ENCODE measurements around the gene RPL41.

Gene RPL41

GRCh38 chr12:56151672-56152131 lies 35.3 kb downstream of the RPL41 start:
- peak overlapping the region; percentile 71 for H3K4me2 ChIP-seq (ENCODE audit: low read length)
- no peak overlapping the region for H2AK5ac ChIP-seq (ENCODE audit: low read length)
- H3K27me3 ChIP-seq (ENCODE audit: insufficient read depth, low read length, poor library complexity) = no peaks in the 10 kb centered on the region
- H3K36me3 ChIP-seq (ENCODE audit: control insufficient read depth, insufficient read depth, low read length) = no peaks in the 10 kb centered on the region
- H2BK5ac ChIP-seq (ENCODE audit: low read length) = no peak overlapping the region
- peak overlapping the region; percentile 52 for H3K27ac ChIP-seq (ENCODE audit: low read depth, low read length)
- H3K79me2 ChIP-seq (ENCODE audit: control insufficient read depth, insufficient read depth, low read length) = peaks cover 3% of the 10 kb centered on the region
- peak overlapping the region; percentile 96 for H3K18ac ChIP-seq (ENCODE audit: low read length)
- H3K4ac ChIP-seq (ENCODE audit: low read depth, low read length) = peak overlapping the region; percentile 96
- no peak overlapping the region for H3K23ac ChIP-seq (ENCODE audit: low read length)
- H2BK120ac ChIP-seq (ENCODE audit: low read depth, low read length) = no peak overlapping the region
- no CpG with 5 or more reads among the region's 12 CpGs for WGBS (ENCODE audit: extremely low coverage, insufficient coverage, low lambda C conversion rate)
- H4K5ac ChIP-seq (ENCODE audit: low read length) = no peak overlapping the region
- peak overlapping the region; percentile 67 for H3K9ac ChIP-seq (ENCODE audit: low read length)
- peak; percentile 84 for DNase-seq
- peak overlapping the region; percentile 65 for H4K8ac ChIP-seq (ENCODE audit: low read depth, low read length)
- H2BK15ac ChIP-seq (replicated peaks; ENCODE audit: low read depth) = no peak overlapping the region
- peak overlapping the region; percentile 71 for H3K56ac ChIP-seq (ENCODE audit: low read length)
- peaks cover 4% of the 10 kb centered on the region for H3K79me1 ChIP-seq (ENCODE audit: low read length)
- peak overlapping the region; percentile 61 for H3K4me3 ChIP-seq (ENCODE audit: low read length)
- H3K4me1 ChIP-seq (ENCODE audit: control insufficient read depth, low read depth, low read length) = peaks cover 5% of the 10 kb centered on the region

DNA sequence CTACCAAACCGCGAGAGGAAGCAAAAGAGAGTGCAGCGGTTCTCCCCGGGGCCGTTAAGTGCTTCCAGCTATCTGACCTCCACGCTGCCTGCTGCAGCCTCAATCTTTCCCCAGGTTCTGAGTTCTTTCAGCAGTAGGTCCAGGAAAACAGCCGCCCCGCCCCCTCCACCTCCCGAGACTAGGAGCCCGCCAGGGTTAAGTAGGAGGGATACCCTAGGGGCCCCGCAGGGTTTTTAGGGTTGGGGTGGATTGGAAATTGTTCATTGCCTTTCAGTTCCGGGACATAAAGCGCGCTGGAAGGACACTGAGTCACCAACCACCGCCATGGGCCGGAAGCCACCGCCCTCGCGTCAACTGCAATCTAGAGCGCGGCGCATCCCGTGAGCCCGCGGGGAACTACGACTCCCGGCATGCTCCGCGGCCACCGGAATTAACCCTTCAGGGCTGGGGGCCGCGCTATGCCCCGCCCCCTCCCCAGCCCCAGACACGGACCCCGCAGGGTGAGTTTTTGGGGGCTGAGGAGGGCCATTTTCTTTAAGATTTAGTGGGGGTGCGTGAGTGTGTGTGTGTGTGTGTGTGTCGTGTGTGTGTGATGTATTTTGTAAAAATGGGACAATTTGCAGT lies 35.8 kb downstream of the RPL41 start, which contains the start of gene MYL6B:
MYL6B (plus strand) TSS at position 456 of the 624 bp plus-strand sequence. CDS start 1,332 bp downstream, outside the sequence.
- H3K9ac ChIP-seq (ENCODE audit: low read length) = peak within 1 kb of the TSS; percentile 79
- H3K4me1 ChIP-seq (ENCODE audit: control insufficient read depth, low read depth, low read length) = peaks cover 5% of the 10 kb centered on the region
- H2BK120ac ChIP-seq (ENCODE audit: low read depth, low read length) = no peak within 1 kb of the TSS
- H3K27ac ChIP-seq (ENCODE audit: low read depth, low read length) = peak within 1 kb of the TSS; percentile 52
- H3K23ac ChIP-seq (ENCODE audit: low read length) = no peak within 1 kb of the TSS
- DNase-seq = peak; percentile 94
- peak within 1 kb of the TSS; percentile 63 for H3K4me3 ChIP-seq (ENCODE audit: low read length)
- H2BK5ac ChIP-seq (ENCODE audit: low read length) = no peak within 1 kb of the TSS
- peak within 1 kb of the TSS; percentile 65 for H4K8ac ChIP-seq (ENCODE audit: low read depth, low read length)
- peak within 1 kb of the TSS; percentile 91 for H3K56ac ChIP-seq (ENCODE audit: low read length)
- H2AK5ac ChIP-seq (ENCODE audit: low read length) = peak within 1 kb of the TSS; percentile 17
- peaks cover 3% of the 10 kb centered on the region for H3K79me2 ChIP-seq (ENCODE audit: control insufficient read depth, insufficient read depth, low read length)
- no peaks in the 10 kb centered on the region for H3K27me3 ChIP-seq (ENCODE audit: insufficient read depth, low read length, poor library complexity)
- H4K5ac ChIP-seq (ENCODE audit: low read length) = no peak within 1 kb of the TSS
- no CpG with 5 or more reads among the region's 37 CpGs for WGBS (ENCODE audit: extremely low coverage, insufficient coverage, low lambda C conversion rate)
- peaks cover 4% of the 10 kb centered on the region for H3K79me1 ChIP-seq (ENCODE audit: low read length)
- peak within 1 kb of the TSS; percentile 96 for H3K18ac ChIP-seq (ENCODE audit: low read length)
- peak within 1 kb of the TSS; percentile 71 for H3K4me2 ChIP-seq (ENCODE audit: low read length)
- peak within 1 kb of the TSS; percentile 96 for H3K4ac ChIP-seq (ENCODE audit: low read depth, low read length)
- no peak within 1 kb of the TSS for H2BK15ac ChIP-seq (replicated peaks; ENCODE audit: low read depth)
- no peaks in the 10 kb centered on the region for H3K36me3 ChIP-seq (ENCODE audit: control insufficient read depth, insufficient read depth, low read length)

DNA sequence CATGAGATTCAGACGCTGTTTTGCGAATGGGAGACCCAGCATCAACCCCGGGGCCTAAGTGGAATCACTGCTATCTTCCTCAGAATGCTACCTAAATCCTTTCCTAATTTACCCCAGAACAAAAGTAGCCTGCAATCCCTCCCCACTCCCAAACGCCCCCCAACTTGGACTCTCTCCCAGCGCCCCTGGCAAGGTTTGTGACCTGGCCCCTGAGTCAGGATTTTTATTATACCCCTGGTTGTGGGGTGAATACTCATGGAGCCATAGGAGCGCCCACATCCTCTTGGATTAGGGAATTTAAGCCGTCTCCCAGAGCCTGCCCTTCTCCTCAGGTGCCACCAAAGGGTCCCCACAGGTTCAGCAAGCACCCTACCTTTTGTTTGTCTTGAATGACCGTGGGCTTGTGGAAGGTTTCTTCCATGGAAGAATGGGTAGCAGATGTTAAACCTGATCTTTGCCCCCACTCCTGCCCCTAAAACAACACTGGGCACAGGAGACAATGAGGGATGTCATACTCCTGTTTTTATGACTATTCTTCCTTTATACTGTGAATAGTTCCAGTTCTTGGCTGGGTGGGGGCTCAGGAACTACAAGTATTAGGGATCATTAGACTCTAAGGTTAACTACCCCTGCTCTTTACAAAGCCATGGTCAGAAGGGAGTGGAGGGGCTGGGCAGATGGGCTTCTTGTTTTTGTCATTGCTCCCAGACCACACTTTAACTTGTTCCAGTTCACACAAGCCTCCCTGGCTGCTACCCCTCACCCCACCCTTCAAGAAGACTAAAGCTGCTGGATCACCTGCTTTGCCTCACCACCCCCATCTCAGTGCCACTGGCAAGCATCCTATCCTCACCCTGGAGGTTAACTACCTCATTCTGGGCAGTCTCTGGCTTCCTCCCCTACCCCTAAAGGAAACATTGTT lies 36.6 kb downstream of the RPL41 start:
- H3K18ac ChIP-seq (ENCODE audit: low read length) = peak overlapping the region; percentile 39
- no peak overlapping the region for H3K27ac ChIP-seq (ENCODE audit: low read depth, low read length)
- H3K4me1 ChIP-seq (ENCODE audit: control insufficient read depth, low read depth, low read length) = peaks cover 5% of the 10 kb centered on the region
- H2AK5ac ChIP-seq (ENCODE audit: low read length) = peak overlapping the region; percentile 17
- H3K23ac ChIP-seq (ENCODE audit: low read length) = no peak overlapping the region
- no CpG with 5 or more reads among the region's 8 CpGs for WGBS (ENCODE audit: extremely low coverage, insufficient coverage, low lambda C conversion rate)
- peaks cover 3% of the 10 kb centered on the region for H3K79me2 ChIP-seq (ENCODE audit: control insufficient read depth, insufficient read depth, low read length)
- H4K5ac ChIP-seq (ENCODE audit: low read length) = no peak overlapping the region
- H3K9ac ChIP-seq (ENCODE audit: low read length) = peak overlapping the region; percentile 79
- H3K4ac ChIP-seq (ENCODE audit: low read depth, low read length) = peak overlapping the region; percentile 19
- peak overlapping the region; percentile 91 for H3K56ac ChIP-seq (ENCODE audit: low read length)
- H3K36me3 ChIP-seq (ENCODE audit: control insufficient read depth, insufficient read depth, low read length) = no peaks in the 10 kb centered on the region
- peak overlapping the region; percentile 63 for H3K4me3 ChIP-seq (ENCODE audit: low read length)
- DNase-seq = no peak
- H2BK120ac ChIP-seq (ENCODE audit: low read depth, low read length) = no peak overlapping the region
- no peaks in the 10 kb centered on the region for H3K27me3 ChIP-seq (ENCODE audit: insufficient read depth, low read length, poor library complexity)
- H2BK5ac ChIP-seq (ENCODE audit: low read length) = no peak overlapping the region
- no peak overlapping the region for H4K8ac ChIP-seq (ENCODE audit: low read depth, low read length)
- H3K4me2 ChIP-seq (ENCODE audit: low read length) = peak overlapping the region; percentile 33
- peaks cover 4% of the 10 kb centered on the region for H3K79me1 ChIP-seq (ENCODE audit: low read length)
- no peak overlapping the region for H2BK15ac ChIP-seq (replicated peaks; ENCODE audit: low read depth)

GRCh38 chr12:56153678-56154065 lies 37.2 kb downstream of the RPL41 start:
- Histone ChIP-seq H3K79me2 (ENCODE audit: control insufficient read depth, insufficient read depth, low read length) (peaks cover 8% of the 10 kb centered on the region), H3K27me3 (ENCODE audit: insufficient read depth, low read length, poor library complexity) (no peaks in the 10 kb centered on the region), H2BK5ac (ENCODE audit: low read length) (no peak overlapping the region), H3K79me1 (ENCODE audit: low read length) (peaks cover 4% of the 10 kb centered on the region), H4K5ac (ENCODE audit: low read length) (no peak overlapping the region), H2BK15ac (replicated peaks; ENCODE audit: low read depth) (no peak overlapping the region), H3K23ac (ENCODE audit: low read length) (no peak overlapping the region), H2BK120ac (ENCODE audit: low read depth, low read length) (no peak overlapping the region), H3K4me1 (ENCODE audit: control insufficient read depth, low read depth, low read length) (peaks cover 5% of the 10 kb centered on the region), H4K8ac (ENCODE audit: low read depth, low read length) (no peak overlapping the region), H3K4me3 (ENCODE audit: low read length) (no peak overlapping the region), H3K4me2 (ENCODE audit: low read length) (peak overlapping the region; percentile 2), H3K56ac (ENCODE audit: low read length) (peak overlapping the region; percentile 91), H3K27ac (ENCODE audit: low read depth, low read length) (no peak overlapping the region), H3K36me3 (ENCODE audit: control insufficient read depth, insufficient read depth, low read length) (no peaks in the 10 kb centered on the region), H3K9ac (ENCODE audit: low read length) (peak overlapping the region; percentile 79), H3K18ac (ENCODE audit: low read length) (no peak overlapping the region), H3K4ac (ENCODE audit: low read depth, low read length) (no peak overlapping the region), H2AK5ac (ENCODE audit: low read length) (no peak overlapping the region)
- DNase-seq = no peak
- WGBS (ENCODE audit: extremely low coverage, insufficient coverage, low lambda C conversion rate) = no CpG with 5 or more reads among the region's 5 CpGs

- H3K27ac ChIP-seq (ENCODE audit: low read depth, low read length) = peak overlapping the region; percentile 15
- no peak overlapping the region for H2BK120ac ChIP-seq (ENCODE audit: low read depth, low read length)
- H3K18ac ChIP-seq (ENCODE audit: low read length) = no peak overlapping the region
- WGBS (ENCODE audit: extremely low coverage, insufficient coverage, low lambda C conversion rate) = no CpG with 5 or more reads among the region's 1 CpG
- H3K36me3 ChIP-seq (ENCODE audit: control insufficient read depth, insufficient read depth, low read length) = no peaks in the 10 kb centered on the region
- H3K9ac ChIP-seq (ENCODE audit: low read length) = peak overlapping the region; percentile 14
- no peak overlapping the region for H2BK5ac ChIP-seq (ENCODE audit: low read length)
- H3K27me3 ChIP-seq (ENCODE audit: insufficient read depth, low read length, poor library complexity) = no peaks in the 10 kb centered on the region
- no peak overlapping the region for H2AK5ac ChIP-seq (ENCODE audit: low read length)
- peaks cover 14% of the 10 kb centered on the region for H3K79me2 ChIP-seq (ENCODE audit: control insufficient read depth, insufficient read depth, low read length)
- no peak overlapping the region for H4K8ac ChIP-seq (ENCODE audit: low read depth, low read length)
- no peak overlapping the region for H3K4me3 ChIP-seq (ENCODE audit: low read length)
- H2BK15ac ChIP-seq (replicated peaks; ENCODE audit: low read depth) = no peak overlapping the region
- no peak overlapping the region for H3K4me2 ChIP-seq (ENCODE audit: low read length)
- H4K5ac ChIP-seq (ENCODE audit: low read length) = no peak overlapping the region
- peaks cover 5% of the 10 kb centered on the region for H3K4me1 ChIP-seq (ENCODE audit: control insufficient read depth, low read depth, low read length)
- peaks cover 6% of the 10 kb centered on the region for H3K79me1 ChIP-seq (ENCODE audit: low read length)
- no peak overlapping the region for H3K23ac ChIP-seq (ENCODE audit: low read length)
- no peak overlapping the region for H3K4ac ChIP-seq (ENCODE audit: low read depth, low read length)
- DNase-seq = peak; percentile 38
- no peak overlapping the region for H3K56ac ChIP-seq (ENCODE audit: low read length)
Measured at GRCh38 chr12:56154246-56154771, 37.9 kb downstream of the RPL41 start.

Measured in mesendoderm (in vitro differentiated cells).